ENCODE data around the gene NSDHL.
"Not testable (repeated sequence)": the region's sequence is repeated elsewhere in the genome, so short reads cannot be mapped to it uniquely, and the experiment has no call there.

NSDHL gene

GRCh38 chrX:152899874-152900719 is 69.2 kb downstream of the NSDHL start:
- no peak for DNase-seq (ENCODE audit: low read depth, low spot score)
- H3K27ac ChIP-seq (ENCODE audit: low read length): no peak overlapping the region
- H3K4me3 ChIP-seq (ENCODE audit: low read length): no peak overlapping the region
- no peaks in the 10 kb centered on the region for H3K9me3 ChIP-seq (ENCODE audit: control insufficient read depth, insufficient read depth, low read length)
- H3K36me3 ChIP-seq (ENCODE audit: control insufficient read depth, insufficient read depth, low read length): no peaks in the 10 kb centered on the region
- WGBS (ENCODE audit: insufficient coverage, insufficient read length): no CpG with 5 or more reads among the region's 12 CpGs
- peaks cover 5% of the 10 kb centered on the region for H3K4me1 ChIP-seq (ENCODE audit: control insufficient read depth, insufficient read depth, low read length)
- no peaks in the 10 kb centered on the region for H3K27me3 ChIP-seq (ENCODE audit: control insufficient read depth, insufficient read depth, low read length)

GRCh38 chrX:152900937-152901445 is 70.1 kb downstream of the NSDHL start:
- Histone ChIP-seq H3K27me3 (ENCODE audit: control insufficient read depth, insufficient read depth, low read length) (no peaks in the 10 kb centered on the region), H3K27ac (ENCODE audit: low read length) (no peak overlapping the region), H3K4me3 (ENCODE audit: low read length) (no peak overlapping the region), H3K9me3 (ENCODE audit: control insufficient read depth, insufficient read depth, low read length) (no peaks in the 10 kb centered on the region), H3K4me1 (ENCODE audit: control insufficient read depth, insufficient read depth, low read length) (peaks cover 5% of the 10 kb centered on the region; the same call in 1 of the 2 replicates), H3K36me3 (ENCODE audit: control insufficient read depth, insufficient read depth, low read length) (no peaks in the 10 kb centered on the region)
- WGBS (ENCODE audit: insufficient coverage, insufficient read length): no CpG with 5 or more reads among the region's 8 CpGs
- DNase-seq (ENCODE audit: low read depth, low spot score): no peak

- no peak overlapping the region for H3K27ac ChIP-seq (ENCODE audit: low read length)
- H3K36me3 ChIP-seq (ENCODE audit: control insufficient read depth, insufficient read depth, low read length): no peaks in the 10 kb centered on the region
- WGBS (ENCODE audit: insufficient coverage, insufficient read length): no CpG with 5 or more reads among the region's 15 CpGs
- H3K27me3 ChIP-seq (ENCODE audit: control insufficient read depth, insufficient read depth, low read length): no peaks in the 10 kb centered on the region
- peaks cover 4% of the 10 kb centered on the region; the same call in 1 of the 2 replicates for H3K4me1 ChIP-seq (ENCODE audit: control insufficient read depth, insufficient read depth, low read length)
- no peaks in the 10 kb centered on the region for H3K9me3 ChIP-seq (ENCODE audit: control insufficient read depth, insufficient read depth, low read length)
- no peak for DNase-seq (ENCODE audit: low read depth, low spot score)
- H3K4me3 ChIP-seq (ENCODE audit: low read length): no peak overlapping the region
Observed at GRCh38 chrX:152901816-152902501, 71.1 kb downstream of the NSDHL start.

GRCh38 chrX:152902502-152902820 is 71.6 kb downstream of the NSDHL start:
- no peak for DNase-seq (ENCODE audit: low read depth, low spot score)
- no CpG with 5 or more reads among the region's 4 CpGs for WGBS (ENCODE audit: insufficient coverage, insufficient read length)
- H3K36me3 ChIP-seq (ENCODE audit: control insufficient read depth, insufficient read depth, low read length): no peaks in the 10 kb centered on the region

GRCh38 chrX:152903589-152903988 is 72.7 kb downstream of the NSDHL start:
- H3K27ac ChIP-seq (ENCODE audit: low read length): no peak overlapping the region
- H3K36me3 ChIP-seq (ENCODE audit: control insufficient read depth, insufficient read depth, low read length): no peaks in the 10 kb centered on the region
- H3K27me3 ChIP-seq (ENCODE audit: control insufficient read depth, insufficient read depth, low read length): no peaks in the 10 kb centered on the region
- no peak overlapping the region for H3K4me3 ChIP-seq (ENCODE audit: low read length)
- no peaks in the 10 kb centered on the region for H3K9me3 ChIP-seq (ENCODE audit: control insufficient read depth, insufficient read depth, low read length)
- DNase-seq (ENCODE audit: low read depth, low spot score): no peak
- WGBS (ENCODE audit: insufficient coverage, insufficient read length): no CpG with 5 or more reads among the region's 9 CpGs
- H3K4me1 ChIP-seq (ENCODE audit: control insufficient read depth, insufficient read depth, low read length): peaks cover 2% of the 10 kb centered on the region; the same call in 1 of the 2 replicates

More at GRCh38 chrX:152902502-152902820, 71.6 kb downstream of the NSDHL start:
- Histone ChIP-seq H3K4me3 (ENCODE audit: low read length) (no peak overlapping the region), H3K4me1 (ENCODE audit: control insufficient read depth, insufficient read depth, low read length) (peaks cover 2% of the 10 kb centered on the region; the same call in 1 of the 2 replicates), H3K27ac (ENCODE audit: low read length) (no peak overlapping the region), H3K27me3 (ENCODE audit: control insufficient read depth, insufficient read depth, low read length) (no peaks in the 10 kb centered on the region), H3K9me3 (ENCODE audit: control insufficient read depth, insufficient read depth, low read length) (no peaks in the 10 kb centered on the region)

- Histone ChIP-seq H3K27me3 (ENCODE audit: control insufficient read depth, insufficient read depth, low read length) (no peaks in the 10 kb centered on the region), H3K36me3 (ENCODE audit: control insufficient read depth, insufficient read depth, low read length) (no peaks in the 10 kb centered on the region), H3K9me3 (ENCODE audit: control insufficient read depth, insufficient read depth, low read length) (no peaks in the 10 kb centered on the region), H3K4me1 (ENCODE audit: control insufficient read depth, insufficient read depth, low read length) (peaks cover 2% of the 10 kb centered on the region; the same call in 1 of the 2 replicates), H3K27ac (ENCODE audit: low read length) (no peak overlapping the region), H3K4me3 (ENCODE audit: low read length) (no peak overlapping the region)
- no CpG with 5 or more reads among the region's 20 CpGs for WGBS (ENCODE audit: insufficient coverage, insufficient read length)
- DNase-seq (ENCODE audit: low read depth, low spot score): no peak
Observed at GRCh38 chrX:152904151-152905080, 73.6 kb downstream of the NSDHL start.

- WGBS (ENCODE audit: insufficient coverage, insufficient read length): no CpG with 5 or more reads among the region's 8 CpGs
- Histone ChIP-seq H3K9me3 (ENCODE audit: control insufficient read depth, insufficient read depth, low read length) (no peaks in the 10 kb centered on the region), H3K36me3 (ENCODE audit: control insufficient read depth, insufficient read depth, low read length) (no peaks in the 10 kb centered on the region), H3K4me3 (ENCODE audit: low read length) (no peak overlapping the region), H3K27me3 (ENCODE audit: control insufficient read depth, insufficient read depth, low read length) (no peaks in the 10 kb centered on the region), H3K27ac (ENCODE audit: low read length) (no peak overlapping the region), H3K4me1 (ENCODE audit: control insufficient read depth, insufficient read depth, low read length) (peaks cover 2% of the 10 kb centered on the region; the same call in 1 of the 2 replicates)
- no peak for DNase-seq (ENCODE audit: low read depth, low spot score)
Observed at GRCh38 chrX:152905081-152905420, 74.2 kb downstream of the NSDHL start.

GRCh38 chrX:152907084-152907651 is 76.3 kb downstream of the NSDHL start:
- no peaks in the 10 kb centered on the region for H3K9me3 ChIP-seq (ENCODE audit: control insufficient read depth, insufficient read depth, low read length)
- no peaks in the 10 kb centered on the region for H3K36me3 ChIP-seq (ENCODE audit: control insufficient read depth, insufficient read depth, low read length)
- H3K27me3 ChIP-seq (ENCODE audit: control insufficient read depth, insufficient read depth, low read length): no peaks in the 10 kb centered on the region
- no CpG with 5 or more reads among the region's 17 CpGs for WGBS (ENCODE audit: insufficient coverage, insufficient read length)
- no peak overlapping the region for H3K4me3 ChIP-seq (ENCODE audit: low read length)
- H3K27ac ChIP-seq (ENCODE audit: low read length): no peak overlapping the region
- no peak for DNase-seq (ENCODE audit: low read depth, low spot score)
- peaks cover 2% of the 10 kb centered on the region for H3K4me1 ChIP-seq (ENCODE audit: control insufficient read depth, insufficient read depth, low read length)

GRCh38 chrX:152908486-152908885 is 77.6 kb downstream of the NSDHL start:
- no peak overlapping the region for H3K27ac ChIP-seq (ENCODE audit: low read length)
- H3K27me3 ChIP-seq (ENCODE audit: control insufficient read depth, insufficient read depth, low read length): no peaks in the 10 kb centered on the region
- no CpG with 5 or more reads among the region's 14 CpGs for WGBS (ENCODE audit: insufficient coverage, insufficient read length)
- H3K4me1 ChIP-seq (ENCODE audit: control insufficient read depth, insufficient read depth, low read length): peaks cover 2% of the 10 kb centered on the region
- H3K36me3 ChIP-seq (ENCODE audit: control insufficient read depth, insufficient read depth, low read length): no peaks in the 10 kb centered on the region
- no peaks in the 10 kb centered on the region for H3K9me3 ChIP-seq (ENCODE audit: control insufficient read depth, insufficient read depth, low read length)
- no peak for DNase-seq (ENCODE audit: low read depth, low spot score)
- no peak overlapping the region for H3K4me3 ChIP-seq (ENCODE audit: low read length)

GRCh38 chrX:152910018-152910417 is 79.2 kb downstream of the NSDHL start:
- WGBS (ENCODE audit: insufficient coverage, insufficient read length): no CpG with 5 or more reads among the region's 7 CpGs
- H3K4me1 ChIP-seq (ENCODE audit: control insufficient read depth, insufficient read depth, low read length); DNase-seq (ENCODE audit: low read depth, low spot score); H3K27me3 ChIP-seq (ENCODE audit: control insufficient read depth, insufficient read depth, low read length); H3K27ac ChIP-seq (ENCODE audit: low read length); H3K9me3 ChIP-seq (ENCODE audit: control insufficient read depth, insufficient read depth, low read length); H3K4me3 ChIP-seq (ENCODE audit: low read length); H3K36me3 ChIP-seq (ENCODE audit: control insufficient read depth, insufficient read depth, low read length): not testable (repeated sequence)
